ENCODE measurements around the gene ASB13.

Gene ASB13

DNA sequence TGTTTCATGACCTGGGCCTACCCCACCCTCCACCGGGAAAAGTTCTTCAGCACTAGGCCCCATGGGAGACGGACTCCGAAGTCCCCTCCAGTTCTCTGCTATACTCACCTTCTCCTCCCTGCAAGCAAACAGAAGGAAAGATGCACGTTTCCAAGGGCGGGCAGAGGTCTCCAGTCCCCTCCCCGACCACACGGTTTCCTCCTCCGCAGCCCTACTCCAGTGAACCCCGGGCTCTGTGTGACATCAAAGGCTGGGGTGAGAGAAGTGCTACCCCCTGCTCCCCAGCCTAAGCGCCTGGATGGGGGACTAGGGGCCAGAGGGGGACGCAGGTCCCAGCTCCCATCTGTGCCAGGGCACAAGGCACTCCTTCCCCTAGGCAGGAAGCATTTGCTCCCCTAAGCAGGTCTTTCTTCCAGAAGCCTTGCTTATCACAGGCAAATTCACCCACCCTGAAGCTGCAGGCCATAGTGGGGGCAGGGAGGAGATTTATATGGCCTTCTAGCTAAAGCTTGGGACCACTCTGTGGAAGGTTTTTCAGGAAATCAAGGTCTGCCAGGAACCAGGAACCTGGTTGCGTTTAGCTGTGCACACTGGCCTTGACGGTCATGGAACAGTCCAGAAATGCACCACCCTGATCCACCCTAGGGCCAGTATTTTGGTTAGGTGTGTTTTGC is 52.8 kb downstream of the ASB13 start:
- TF ChIP-seq, protein P1, sequence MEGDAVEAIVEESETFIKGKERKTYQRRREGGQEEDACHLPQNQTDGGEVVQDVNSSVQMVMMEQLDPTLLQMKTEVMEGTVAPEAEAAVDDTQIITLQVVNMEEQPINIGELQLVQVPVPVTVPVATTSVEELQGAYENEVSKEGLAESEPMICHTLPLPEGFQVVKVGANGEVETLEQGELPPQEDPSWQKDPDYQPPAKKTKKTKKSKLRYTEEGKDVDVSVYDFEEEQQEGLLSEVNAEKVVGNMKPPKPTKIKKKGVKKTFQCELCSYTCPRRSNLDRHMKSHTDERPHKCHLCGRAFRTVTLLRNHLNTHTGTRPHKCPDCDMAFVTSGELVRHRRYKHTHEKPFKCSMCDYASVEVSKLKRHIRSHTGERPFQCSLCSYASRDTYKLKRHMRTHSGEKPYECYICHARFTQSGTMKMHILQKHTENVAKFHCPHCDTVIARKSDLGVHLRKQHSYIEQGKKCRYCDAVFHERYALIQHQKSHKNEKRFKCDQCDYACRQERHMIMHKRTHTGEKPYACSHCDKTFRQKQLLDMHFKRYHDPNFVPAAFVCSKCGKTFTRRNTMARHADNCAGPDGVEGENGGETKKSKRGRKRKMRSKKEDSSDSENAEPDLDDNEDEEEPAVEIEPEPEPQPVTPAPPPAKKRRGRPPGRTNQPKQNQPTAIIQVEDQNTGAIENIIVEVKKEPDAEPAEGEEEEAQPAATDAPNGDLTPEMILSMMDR (IDR thresholded peaks at IDR 0.05; ENCODE audit: low read depth, low read length), result no peak
- Histone ChIP-seq H3K9me3 (no peaks in the 10 kb centered on the region), H3K4me3 (ENCODE audit: low read depth, low read length) (no peak overlapping the region), H3K36me3 (no peaks in the 10 kb centered on the region), H3K27me3 (no peaks in the 10 kb centered on the region), H3K4me1 (no peaks in the 10 kb centered on the region)
- DNase-seq, result no peak

DNA sequence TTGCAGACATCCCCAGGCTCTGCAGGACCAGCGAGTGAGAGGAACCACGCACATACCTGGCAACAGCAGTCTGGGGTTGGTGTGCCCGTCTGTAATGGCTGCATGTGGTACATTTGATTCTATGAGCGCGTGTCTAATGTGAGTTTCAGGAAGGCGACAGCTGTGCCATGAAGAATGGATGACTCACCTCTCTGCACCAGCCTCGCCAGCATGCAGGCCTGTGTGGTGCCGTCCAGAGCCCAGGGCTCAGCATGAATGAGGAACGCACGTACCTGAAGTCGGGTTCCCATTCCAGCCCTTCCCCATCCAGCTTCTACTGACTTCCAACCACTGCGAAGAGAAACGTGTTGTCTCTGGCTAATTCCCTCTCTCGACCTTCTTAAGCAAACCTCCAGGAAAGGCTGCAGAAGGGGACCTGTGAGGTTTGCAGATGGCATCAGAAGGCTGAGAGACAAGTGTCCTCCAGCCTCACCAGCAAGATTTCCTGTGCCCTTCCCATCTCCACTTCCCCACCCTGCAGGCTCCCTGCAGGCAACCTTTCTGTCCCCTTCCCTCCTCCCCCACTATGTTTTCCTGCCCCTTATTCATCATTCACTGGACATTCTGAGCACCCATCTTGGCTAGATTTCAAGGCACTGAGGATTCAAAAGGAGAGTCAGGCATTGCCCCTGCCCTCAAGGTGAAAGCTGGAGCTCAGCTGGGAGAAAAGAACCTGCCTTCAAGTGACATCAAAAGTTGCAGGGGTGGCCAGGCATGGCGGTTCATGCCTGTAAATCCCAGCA is 54.3 kb downstream of the ASB13 start:
- no peak for DNase-seq
- no peaks in the 10 kb centered on the region for H3K9me3 ChIP-seq
- H3K4me1 ChIP-seq, result no peaks in the 10 kb centered on the region
- H3K4me3 ChIP-seq (ENCODE audit: low read depth, low read length), result no peak overlapping the region
- TF ChIP-seq, protein P1 (IDR thresholded peaks at IDR 0.05; ENCODE audit: low read depth, low read length), result no peak
- H3K27me3 ChIP-seq, result no peaks in the 10 kb centered on the region
- no peaks in the 10 kb centered on the region for H3K36me3 ChIP-seq

DNA sequence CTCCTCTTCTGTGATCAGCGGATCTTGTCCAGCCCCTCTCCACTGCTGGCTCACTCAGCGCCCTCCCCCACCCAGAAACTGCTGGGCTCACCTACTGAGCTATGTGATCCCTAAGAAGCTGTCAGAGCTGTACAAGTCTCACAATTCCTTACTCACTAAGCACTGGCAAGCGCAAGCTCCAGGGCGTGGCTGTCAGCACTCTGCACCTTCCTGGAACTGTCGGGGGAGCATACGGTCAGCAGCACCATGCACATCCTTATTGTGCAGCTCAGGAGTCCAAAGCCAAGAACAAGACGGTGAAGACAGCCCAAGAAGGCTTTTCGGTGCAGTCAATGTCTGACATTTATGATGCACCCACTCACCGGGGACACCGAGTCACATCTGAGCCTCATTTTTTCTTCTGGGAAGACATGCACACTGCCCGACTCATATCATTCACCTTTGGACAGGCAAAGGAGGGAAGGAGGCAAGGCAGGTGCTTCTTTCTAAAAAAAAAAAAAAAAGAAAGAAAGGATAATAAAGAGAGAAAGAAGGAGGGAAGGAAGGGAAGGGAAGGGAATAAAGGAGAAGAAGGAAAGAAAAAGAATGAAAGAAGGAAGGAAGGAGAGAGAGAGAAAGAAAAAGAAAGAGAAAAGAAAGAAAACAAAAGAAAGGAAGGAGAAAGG is 56.3 kb downstream of the ASB13 start:
- Histone ChIP-seq H3K4me1 (no peaks in the 10 kb centered on the region), H3K4me3 (ENCODE audit: low read depth, low read length) (no peak overlapping the region), H3K27me3 (no peaks in the 10 kb centered on the region), H3K9me3 (no peaks in the 10 kb centered on the region), H3K36me3 (no peaks in the 10 kb centered on the region)
- no peak for DNase-seq
- TF ChIP-seq, protein P1 (IDR thresholded peaks at IDR 0.05; ENCODE audit: low read depth, low read length), result no peak

DNA sequence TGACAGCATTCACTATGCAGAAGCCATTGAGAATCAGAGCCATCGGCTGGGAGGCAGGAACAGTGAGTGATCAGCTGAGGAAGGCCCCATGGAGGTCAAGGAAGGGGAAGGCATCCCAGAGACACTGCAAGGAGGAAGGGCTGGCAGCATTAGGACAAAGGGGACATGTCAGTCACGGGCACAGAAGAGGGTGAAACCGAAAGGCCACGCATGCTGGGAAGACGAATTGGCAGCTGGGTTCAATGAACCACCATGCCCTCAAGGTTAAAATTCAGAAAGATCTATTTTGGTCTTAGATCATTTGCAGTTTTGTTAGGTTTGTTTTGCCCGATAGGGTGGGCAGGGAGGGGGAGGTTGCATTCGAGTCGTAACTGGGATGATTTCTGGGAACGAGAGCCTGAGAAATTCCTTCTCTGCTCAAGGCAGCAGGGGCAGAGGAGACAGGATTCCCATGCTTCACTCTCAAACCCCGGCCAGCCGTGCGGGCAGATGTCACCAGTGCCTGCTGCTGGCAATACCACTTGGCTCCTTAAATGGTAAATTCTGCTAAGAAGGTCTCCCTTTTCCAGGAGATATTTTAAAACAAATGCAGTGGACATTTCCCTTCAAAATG is 57.7 kb downstream of the ASB13 start:
- Histone ChIP-seq H3K4me3 (ENCODE audit: low read depth, low read length) (no peak overlapping the region), H3K9me3 (no peaks in the 10 kb centered on the region), H3K4me1 (no peaks in the 10 kb centered on the region), H3K27me3 (no peaks in the 10 kb centered on the region), H3K36me3 (no peaks in the 10 kb centered on the region)
- TF ChIP-seq, protein P1 (IDR thresholded peaks at IDR 0.05; ENCODE audit: low read depth, low read length), result no peak
- DNase-seq, result no peak

DNA sequence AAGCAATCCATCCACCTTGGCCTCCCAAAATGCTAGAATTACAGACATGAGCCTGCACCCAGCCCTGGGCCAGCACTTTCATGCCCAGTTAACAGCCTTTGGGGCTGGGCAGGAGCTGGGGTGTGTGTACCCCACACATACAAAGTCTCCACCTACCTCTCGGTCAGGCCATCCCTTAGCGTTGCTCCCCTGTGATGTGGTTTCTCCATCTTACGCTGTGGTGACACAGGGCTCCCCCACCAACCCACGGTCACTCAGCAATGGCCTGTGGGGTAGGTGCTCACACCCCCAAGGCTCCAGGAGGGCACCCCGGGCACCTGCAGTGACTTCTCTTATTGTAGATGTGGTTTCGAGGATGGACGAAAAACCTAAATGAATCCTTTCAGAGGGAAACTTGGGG is 58.8 kb downstream of the ASB13 start:
- no peak overlapping the region for H3K4me3 ChIP-seq (ENCODE audit: low read depth, low read length)
- TF ChIP-seq, protein P1 (IDR thresholded peaks at IDR 0.05; ENCODE audit: low read depth, low read length), result no peak
- no peaks in the 10 kb centered on the region for H3K4me1 ChIP-seq
- H3K9me3 ChIP-seq, result no peaks in the 10 kb centered on the region
- no peak for DNase-seq
- no peaks in the 10 kb centered on the region for H3K36me3 ChIP-seq
- no peaks in the 10 kb centered on the region for H3K27me3 ChIP-seq

Data from BE2C (cell line).